HG02571 (cell line): Measurements from ENCODE around the gene PDK3.

ENCODE experiments used
- ATAC-seq: cut with Tn5 transposase; IDR thresholded peaks from one replicate; pipeline ENCODE4 v1.9.1; 2021; ENCODE audit warnings: mild to moderate bottlenecking, moderate library complexity; ENCODE audit not compliant: unreplicated experiment

The PDK3 gene

GRCh38 chrX:24464836-24465531, at the start of gene PDK3:
Gene PDK3, plus strand, starts transcription at chrX:24465286. Its CDS starts 170 bp downstream, at chrX:24465456.
- ATAC-seq: peak; percentile 95

DNA sequence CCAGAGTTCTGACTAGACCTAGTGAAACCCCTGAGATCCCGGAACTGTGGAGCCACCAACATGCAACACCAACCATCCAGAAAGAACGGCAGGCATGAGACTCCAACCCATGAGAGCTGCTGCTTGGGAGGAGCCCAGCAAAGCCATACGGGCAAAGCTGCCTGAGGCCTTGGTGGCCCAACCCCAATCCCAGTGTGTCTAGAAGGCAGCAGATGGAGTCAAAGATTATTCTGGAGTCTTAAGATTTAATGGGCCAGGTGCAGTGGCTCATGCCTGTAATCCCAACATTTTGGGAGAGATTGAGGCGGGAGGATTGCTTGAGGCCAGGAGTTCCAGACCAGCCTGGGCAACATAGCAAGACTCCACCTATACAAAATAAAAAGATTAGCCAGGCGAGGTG, 49.2 kb upstream of the PDK3 start:
- no peak for ATAC-seq

- ATAC-seq: no peak
Observed at GRCh38 chrX:24423960-24424359, 41.1 kb upstream of the PDK3 start.

GRCh38 chrX:24424948-24425347, 40.1 kb upstream of the PDK3 start:
- no peak for ATAC-seq

GRCh38 chrX:24425806-24426205, 39.3 kb upstream of the PDK3 start:
- ATAC-seq: no peak

DNA sequence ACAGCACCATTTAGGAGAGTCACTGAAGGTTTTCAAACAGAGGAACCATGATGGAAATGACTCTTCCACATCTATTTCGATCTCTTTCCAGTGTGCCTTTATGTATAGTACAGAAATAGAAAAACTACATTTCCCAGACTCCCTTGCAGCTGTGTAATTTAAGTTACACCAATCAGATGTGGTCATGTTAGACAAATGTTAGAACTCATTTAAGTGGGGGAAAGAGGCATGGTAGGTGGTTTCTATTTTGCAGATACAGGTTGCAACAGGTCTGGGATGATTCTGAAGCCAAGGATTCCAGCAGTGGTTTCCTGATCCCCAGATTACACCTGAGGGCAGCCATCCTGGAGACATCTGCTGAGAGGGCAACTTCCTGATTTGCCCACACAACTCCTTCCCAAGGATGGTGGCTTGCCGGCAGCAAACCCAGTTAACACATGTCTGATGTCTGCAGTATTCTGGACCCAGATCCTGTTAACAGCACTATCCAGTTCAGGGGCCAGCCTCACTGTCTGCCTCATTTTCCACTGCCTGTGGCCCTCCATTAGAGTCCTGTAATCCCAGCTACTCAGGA, 38.7 kb upstream of the PDK3 start:
- ATAC-seq: no peak

DNA sequence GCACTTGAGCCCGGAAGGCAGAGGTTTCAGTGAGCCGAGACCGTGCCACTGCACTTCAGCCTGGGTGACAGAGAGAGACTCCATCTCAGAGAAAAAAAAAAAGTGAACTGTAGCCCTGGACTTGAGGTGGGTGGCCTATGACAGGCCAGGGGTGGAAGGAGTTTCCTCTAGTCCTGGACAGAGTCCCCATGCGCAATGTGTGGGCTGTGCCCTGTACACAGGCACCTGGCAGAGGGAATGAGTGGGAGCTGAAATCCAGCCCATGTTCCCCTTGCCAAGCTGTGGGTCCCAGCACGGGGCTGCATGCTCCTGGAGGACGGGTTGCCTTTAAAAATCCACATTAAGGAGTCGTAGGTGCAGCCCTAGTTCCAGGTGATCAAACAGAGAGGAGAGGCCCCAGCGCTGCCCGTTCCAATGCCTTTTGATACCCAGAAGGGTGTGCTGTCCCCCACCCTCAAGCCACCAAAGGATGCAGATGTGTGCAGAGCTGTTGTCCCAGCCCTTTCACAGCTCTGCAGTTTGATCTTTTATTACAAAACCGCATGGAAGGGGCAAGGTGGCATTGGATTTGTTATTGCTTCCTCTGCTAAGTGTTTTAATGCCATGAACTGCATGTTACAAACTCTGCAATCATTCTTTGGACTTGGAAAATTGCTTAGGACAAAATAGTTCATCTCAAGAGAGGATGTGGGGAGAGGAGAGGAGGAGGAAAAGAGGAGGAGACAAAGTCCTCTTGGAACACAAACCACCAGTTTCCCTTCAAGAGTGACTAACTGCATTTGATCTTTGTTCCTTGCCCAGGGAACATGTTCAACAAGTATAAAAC, 38.0 kb upstream of the PDK3 start:
- no peak for ATAC-seq

DNA sequence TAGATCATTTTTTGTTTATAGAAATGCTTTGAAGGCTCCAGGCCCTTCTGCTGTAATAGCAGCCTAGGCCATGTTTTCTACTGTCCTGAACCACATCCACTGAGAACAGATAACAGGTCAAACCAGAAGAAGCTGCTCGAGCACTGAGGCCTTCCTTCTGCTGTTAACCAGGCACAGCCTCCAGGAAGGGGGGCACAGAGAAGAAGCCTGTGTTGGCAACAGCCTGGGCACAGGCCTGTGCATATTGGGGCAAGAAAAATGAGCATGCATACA, 37.4 kb upstream of the PDK3 start:
- no peak for ATAC-seq

GRCh38 chrX:24428516-24428915, 36.6 kb upstream of the PDK3 start:
- ATAC-seq: no peak

DNA sequence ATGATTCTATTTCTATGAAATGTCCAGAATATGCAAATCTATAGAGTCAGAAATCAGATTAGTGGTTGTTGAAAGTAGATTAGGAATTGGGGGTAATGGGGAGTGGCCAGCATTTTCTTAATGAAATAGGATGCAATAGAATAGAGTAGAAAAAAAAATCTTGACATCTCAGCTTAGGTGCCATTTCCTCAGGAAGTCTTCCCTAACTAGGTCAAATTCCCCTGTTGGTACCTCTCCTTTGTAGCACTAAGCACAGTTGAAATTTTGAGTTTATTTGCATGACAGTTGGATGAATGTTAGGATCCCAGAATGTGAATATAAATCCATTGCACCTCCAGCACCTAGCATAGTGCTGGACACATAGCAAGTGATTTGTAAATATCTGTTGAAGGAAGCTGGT, 30.0 kb upstream of the PDK3 start:
- no peak for ATAC-seq

- ATAC-seq: no peak
Observed at GRCh38 chrX:24443918-24444317, 21.2 kb upstream of the PDK3 start.

GRCh38 chrX:24444645-24445044, 20.4 kb upstream of the PDK3 start:
- ATAC-seq: no peak

DNA sequence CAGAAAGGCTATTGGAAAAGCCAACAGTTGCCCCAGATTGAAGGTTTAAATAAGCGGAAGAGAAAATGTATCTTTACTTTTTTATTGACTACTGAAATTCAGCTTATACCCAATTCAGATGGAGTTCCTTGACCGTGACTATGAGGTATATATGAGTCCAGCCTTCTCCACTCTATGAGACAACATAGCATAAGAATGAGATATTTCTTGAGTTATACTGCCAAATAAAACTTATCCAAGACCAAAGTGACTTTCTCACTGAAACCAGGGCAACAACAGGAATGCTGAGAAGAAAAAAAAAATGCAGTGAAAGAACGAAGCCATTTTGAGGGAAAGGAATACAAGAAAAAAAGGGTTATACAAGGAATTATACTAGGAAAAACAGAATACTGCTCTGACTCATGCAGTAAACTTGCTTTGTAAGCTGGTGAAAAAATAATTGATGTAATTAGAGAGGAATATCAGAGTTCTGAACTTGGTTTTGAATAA, 16.3 kb upstream of the PDK3 start:
- no peak for ATAC-seq

DNA sequence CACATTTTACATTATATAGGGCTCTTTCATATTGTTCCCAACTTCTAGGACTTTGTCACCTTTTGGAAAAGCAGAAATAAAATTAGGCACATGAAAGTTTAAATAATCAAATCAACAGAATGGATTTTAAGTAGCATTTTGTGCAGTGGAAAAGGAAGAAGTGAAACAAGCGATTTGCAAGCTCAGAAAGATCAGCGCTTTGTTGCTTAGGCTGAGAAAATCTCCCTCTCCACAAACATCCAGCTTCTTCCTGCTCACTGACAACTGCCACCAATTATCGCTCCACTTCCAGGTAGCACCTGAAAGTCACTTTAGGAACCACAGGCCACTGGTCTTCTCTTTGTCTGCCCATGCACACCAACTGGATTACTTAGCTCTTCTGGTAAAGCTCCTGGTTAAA, 2.0 kb upstream of the PDK3 start:
- no peak for ATAC-seq

- ATAC-seq: no peak
Observed at GRCh38 chrX:24464498-24464835, 619 bp upstream of the PDK3 start.

- peak; percentile 23 for ATAC-seq
Observed at GRCh38 chrX:24465532-24465865, 413 bp downstream of the PDK3 start.

- no peak for ATAC-seq
Observed at GRCh38 chrX:24466025-24466424, 939 bp downstream of the PDK3 start.

DNA sequence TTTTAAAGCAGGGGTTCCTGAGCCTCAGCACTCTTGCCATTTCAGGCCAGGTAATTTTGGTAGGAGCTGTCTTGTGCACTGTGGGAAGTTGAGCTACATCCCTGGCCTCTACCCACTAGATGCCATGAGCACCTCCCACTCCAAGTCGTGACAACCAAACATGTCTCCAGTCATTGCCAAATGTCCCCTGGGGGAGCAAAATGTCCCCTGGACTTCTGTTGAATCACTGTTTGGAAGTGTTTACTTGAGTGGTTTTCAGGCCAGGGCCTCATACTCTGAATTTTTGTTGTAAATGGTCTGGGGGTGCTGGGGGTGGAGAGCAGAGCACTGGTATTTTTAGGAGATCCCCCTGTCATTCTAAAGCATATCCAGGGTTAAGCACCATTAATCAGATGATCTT, 3.2 kb downstream of the PDK3 start:
- no peak for ATAC-seq

DNA sequence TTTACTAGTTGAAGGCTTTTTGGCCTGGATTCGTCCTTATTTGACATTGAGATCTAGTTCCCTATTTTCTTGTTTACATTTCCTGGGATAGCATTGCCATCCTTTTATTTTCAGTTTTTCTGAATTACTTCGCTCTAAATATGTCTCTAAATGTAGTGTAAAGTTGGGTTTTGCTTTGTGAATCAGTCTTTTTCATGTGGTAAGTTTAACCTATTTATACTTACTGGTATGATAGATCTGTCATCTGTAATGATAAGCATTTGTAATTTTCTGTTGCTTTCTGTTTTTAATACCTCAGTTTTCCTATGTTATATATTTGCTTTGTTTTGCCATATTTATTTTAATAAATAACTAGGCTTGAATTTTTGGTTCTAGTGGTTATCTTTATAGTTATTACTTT, 6.7 kb downstream of the PDK3 start:
- ATAC-seq: no peak

DNA sequence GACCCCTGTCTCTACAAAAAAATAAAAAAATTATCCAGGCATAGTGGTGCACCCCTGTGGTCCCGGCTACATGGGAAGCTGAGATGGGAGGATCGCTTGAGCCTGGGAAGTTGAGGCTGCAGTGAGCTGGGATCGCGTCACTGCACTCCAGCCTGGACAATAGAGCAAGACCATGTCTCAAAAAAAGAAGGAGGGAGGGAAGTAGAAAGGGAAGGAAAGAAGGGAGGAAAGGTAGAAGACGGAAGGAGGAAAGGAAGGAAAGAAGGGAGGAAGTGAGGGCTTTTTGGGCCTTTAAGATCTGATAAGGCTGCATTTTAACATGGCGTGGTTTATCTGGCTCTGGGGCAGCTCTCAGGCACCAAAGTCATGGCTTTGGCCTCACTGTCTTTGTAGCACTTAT, 10.4 kb downstream of the PDK3 start:
- no peak for ATAC-seq

DNA sequence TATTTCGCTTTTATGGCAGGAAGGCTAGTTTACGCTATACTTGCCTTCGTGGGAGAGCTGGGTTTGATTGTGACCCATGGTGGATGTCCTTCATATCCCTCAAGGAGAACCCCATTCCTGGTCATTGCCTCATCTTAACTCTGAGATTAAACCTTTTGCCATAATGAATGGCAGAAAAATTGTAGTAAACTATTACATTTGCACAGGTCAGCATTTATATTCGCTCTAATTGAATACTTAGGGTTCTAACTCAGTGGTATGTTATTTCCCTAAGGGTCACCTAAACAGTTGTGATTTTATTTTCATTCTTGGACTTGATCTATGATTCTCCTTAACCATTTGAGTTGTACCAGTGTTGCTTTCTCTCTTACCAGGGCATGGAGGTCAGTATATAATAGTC, 13.4 kb downstream of the PDK3 start:
- no peak for ATAC-seq

- peak; percentile 86 for ATAC-seq
Observed at GRCh38 chrX:24479924-24480323, 14.8 kb downstream of the PDK3 start.
